ENCODE results near the gene SLC13A4. TPM values are rescaled to one million over a fixed set of nuclear protein-coding genes. Genes with fewer than 3 reads are reported as not detected.
A peak's percentile ranks its signal among the peaks of the same experiment; 100 is the strongest.

Gene SLC13A4
- total and polyA plus RNA-seq, 8 donors, result 0.31 to 1.7 (median 1.6) TPM; not detected in 5

DNA sequence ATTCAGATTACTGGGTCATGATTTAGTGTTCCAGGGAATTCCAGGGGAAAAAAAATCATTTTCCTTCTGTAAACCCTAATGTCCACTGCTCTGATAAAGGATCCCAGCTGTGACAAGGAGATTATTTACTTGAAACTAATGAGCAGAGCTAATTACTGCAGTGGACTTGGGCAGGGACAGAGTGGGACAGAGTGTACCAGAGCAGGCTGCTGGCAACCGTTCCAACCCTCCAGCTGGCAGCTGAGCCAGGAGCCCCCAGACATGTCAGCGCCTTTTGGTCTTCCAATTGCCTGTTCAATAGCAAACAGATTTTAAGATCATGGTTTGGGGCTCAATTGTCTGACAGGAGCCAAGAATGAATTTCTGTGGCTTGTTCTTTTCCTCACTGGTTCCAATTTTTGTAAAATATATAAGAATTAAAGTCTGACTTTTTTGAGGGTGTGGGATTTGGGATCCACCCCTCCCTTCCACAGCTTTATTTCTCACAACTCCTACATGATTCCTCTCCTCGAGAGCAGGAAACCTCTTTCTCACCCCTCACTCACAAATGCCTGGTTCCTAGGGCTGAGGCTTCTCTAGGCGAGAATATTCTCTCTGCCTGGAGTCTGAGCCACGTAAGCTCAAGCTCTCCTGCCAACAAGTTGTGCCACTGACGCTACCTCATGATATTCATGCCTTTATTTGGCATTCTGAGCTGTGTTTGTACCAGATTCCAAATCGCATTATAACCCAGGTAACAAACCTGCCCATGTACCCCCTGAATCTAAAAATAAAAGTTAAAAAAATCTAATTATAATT, 41.2 kb upstream of the SLC13A4 start:
- no peak for DNase-seq
- no peaks in the 10 kb centered on the region for H3K36me3 ChIP-seq
- no peak overlapping the region for H3K4me3 ChIP-seq
- intact Hi-C loops (cut with DNase I; ENCODE audit: low total_unique reads), result no loop called here
- H3K27me3 ChIP-seq, result peaks cover 0 to 14% (median 0%) of the 10 kb centered on the region in 3 donors
- TF ChIP-seq, protein P1, sequence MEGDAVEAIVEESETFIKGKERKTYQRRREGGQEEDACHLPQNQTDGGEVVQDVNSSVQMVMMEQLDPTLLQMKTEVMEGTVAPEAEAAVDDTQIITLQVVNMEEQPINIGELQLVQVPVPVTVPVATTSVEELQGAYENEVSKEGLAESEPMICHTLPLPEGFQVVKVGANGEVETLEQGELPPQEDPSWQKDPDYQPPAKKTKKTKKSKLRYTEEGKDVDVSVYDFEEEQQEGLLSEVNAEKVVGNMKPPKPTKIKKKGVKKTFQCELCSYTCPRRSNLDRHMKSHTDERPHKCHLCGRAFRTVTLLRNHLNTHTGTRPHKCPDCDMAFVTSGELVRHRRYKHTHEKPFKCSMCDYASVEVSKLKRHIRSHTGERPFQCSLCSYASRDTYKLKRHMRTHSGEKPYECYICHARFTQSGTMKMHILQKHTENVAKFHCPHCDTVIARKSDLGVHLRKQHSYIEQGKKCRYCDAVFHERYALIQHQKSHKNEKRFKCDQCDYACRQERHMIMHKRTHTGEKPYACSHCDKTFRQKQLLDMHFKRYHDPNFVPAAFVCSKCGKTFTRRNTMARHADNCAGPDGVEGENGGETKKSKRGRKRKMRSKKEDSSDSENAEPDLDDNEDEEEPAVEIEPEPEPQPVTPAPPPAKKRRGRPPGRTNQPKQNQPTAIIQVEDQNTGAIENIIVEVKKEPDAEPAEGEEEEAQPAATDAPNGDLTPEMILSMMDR (IDR thresholded peaks at IDR 0.05), result no peak
- no peak for TF ChIP-seq EP300 (IDR thresholded peaks at IDR 0.05)
- no peak for TF ChIP-seq POLR2A (IDR thresholded peaks at IDR 0.05)
- peak in 1 of 3 donors; percentile 12 for TF ChIP-seq POLR2AphosphoS5 (IDR thresholded peaks at IDR 0.05)
- peak overlapping the region in 3 of 5 donors; percentile 7 to 69 (median 43) for H3K27ac ChIP-seq
- H3K4me1 ChIP-seq, result peaks cover 9 to 23% (median 14%) of the 10 kb centered on the region in 4 donors
- WGBS, 5 donors, result 64 to 80% (median 74%) methylated on average over 7 of the region's 7 CpGs
- H3K9me3 ChIP-seq, result no peaks in the 10 kb centered on the region

DNA sequence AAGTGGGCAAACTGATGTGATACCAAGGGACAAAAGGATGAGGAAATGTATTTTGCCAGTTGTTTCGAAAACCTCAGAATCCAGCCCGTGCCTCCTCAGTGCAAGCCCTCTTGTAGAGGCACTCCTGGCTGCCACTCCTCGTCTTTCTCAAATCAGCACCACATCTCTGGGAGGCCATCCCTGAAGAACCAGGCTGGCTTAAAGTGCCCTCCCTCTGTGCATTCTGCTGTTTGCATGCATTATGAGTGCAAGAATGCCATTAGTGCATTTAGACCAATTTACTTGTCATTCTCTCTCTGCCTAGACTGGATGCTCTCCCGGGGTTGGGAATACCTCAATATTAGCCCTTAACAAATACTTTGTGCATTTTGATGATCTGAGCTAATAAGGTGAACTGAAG, 40.5 kb upstream of the SLC13A4 start:
- peaks cover 0 to 14% (median 0%) of the 10 kb centered on the region in 3 donors for H3K27me3 ChIP-seq
- no peak overlapping the region for H3K4me3 ChIP-seq
- intact Hi-C loops (cut with DNase I; ENCODE audit: low total_unique reads), result no loop called here
- peaks cover 3 to 16% (median 6%) of the 10 kb centered on the region in 4 donors for H3K4me1 ChIP-seq
- 57 to 69% (median 67%) methylated on average over 4 of the region's 4 CpGs for WGBS, 5 donors
- peak overlapping the region in 1 of 5 donors; percentile 69 for H3K27ac ChIP-seq
- no peak for TF ChIP-seq POLR2AphosphoS5 (IDR thresholded peaks at IDR 0.05)
- DNase-seq, result no peak
- H3K9me3 ChIP-seq, result no peaks in the 10 kb centered on the region
- no peaks in the 10 kb centered on the region for H3K36me3 ChIP-seq

DNA sequence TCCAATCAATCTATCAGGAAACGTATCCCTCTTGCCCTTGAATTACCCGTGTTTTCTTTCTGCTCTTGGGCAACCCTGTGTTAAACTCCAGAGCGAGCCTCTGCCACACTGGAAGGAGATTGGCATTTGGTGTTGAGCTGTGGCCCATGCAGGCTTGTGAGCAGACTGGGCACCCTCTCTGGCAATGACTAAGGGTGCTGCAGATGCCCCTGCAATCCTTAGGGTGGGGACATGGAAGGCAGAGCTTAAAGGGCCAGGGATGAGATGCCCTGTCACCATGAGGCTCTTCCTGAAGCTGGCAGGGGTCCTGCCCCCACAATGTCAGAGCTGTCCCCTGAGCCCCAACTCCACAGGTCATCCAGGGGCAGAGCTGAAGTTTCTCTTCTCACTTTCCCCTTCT, 40.1 kb upstream of the SLC13A4 start:
- H3K27me3 ChIP-seq, result peaks cover 0 to 14% (median 0%) of the 10 kb centered on the region in 3 donors
- peaks cover 0 to 12% (median 4%) of the 10 kb centered on the region in 4 donors for H3K4me1 ChIP-seq
- H3K9me3 ChIP-seq, result no peaks in the 10 kb centered on the region
- intact Hi-C loops (cut with DNase I; ENCODE audit: low total_unique reads), result no loop called here
- peak overlapping the region in 1 of 5 donors; percentile 69 for H3K27ac ChIP-seq
- DNase-seq, result no peak
- WGBS, 5 donors, result 71 to 80% (median 73%) methylated on average over 3 of the region's 3 CpGs
- no peak overlapping the region for H3K4me3 ChIP-seq
- TF ChIP-seq, protein P1 (IDR thresholded peaks at IDR 0.05), result no peak
- TF ChIP-seq POLR2A (IDR thresholded peaks at IDR 0.05) (no peak), POLR2AphosphoS5 (IDR thresholded peaks at IDR 0.05) (no peak), EP300 (IDR thresholded peaks at IDR 0.05) (no peak)
- no peaks in the 10 kb centered on the region for H3K36me3 ChIP-seq

DNA sequence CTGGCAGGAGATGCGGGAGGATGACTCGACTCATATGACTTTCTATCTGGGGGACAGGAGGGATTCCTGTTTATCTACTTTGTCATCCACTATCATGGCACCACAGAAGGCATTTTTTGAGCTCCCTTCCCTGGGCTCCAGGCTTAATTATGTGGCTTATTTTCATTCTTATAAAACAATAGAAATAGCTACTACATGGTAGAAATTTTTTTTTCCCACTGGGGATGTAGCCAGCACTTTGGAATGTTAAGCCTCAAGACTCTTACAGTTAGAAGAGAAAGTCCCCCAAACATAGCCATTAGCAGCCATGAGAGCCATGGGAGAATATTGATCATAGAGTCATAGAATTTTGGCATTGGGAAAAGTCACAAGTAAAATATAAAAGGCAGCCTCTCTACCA, 35.3 kb upstream of the SLC13A4 start:
- WGBS, 5 donors, result 87 to 97% (median 92%) methylated on average over 2 of the region's 2 CpGs
- no peaks in the 10 kb centered on the region for H3K9me3 ChIP-seq
- peaks cover 0 to 5% (median 1%) of the 10 kb centered on the region in 4 donors for H3K4me1 ChIP-seq
- intact Hi-C loops (cut with DNase I; ENCODE audit: low total_unique reads), result no loop called here
- H3K4me3 ChIP-seq, result no peak overlapping the region
- H3K36me3 ChIP-seq, result no peaks in the 10 kb centered on the region
- H3K27me3 ChIP-seq, result peaks cover 0 to 10% (median 0%) of the 10 kb centered on the region in 3 donors
- no peak for DNase-seq
- no peak overlapping the region for H3K27ac ChIP-seq
- no peak for TF ChIP-seq POLR2AphosphoS5 (IDR thresholded peaks at IDR 0.05)
- TF ChIP-seq, protein P1 (IDR thresholded peaks at IDR 0.05), result no peak
- no peak for TF ChIP-seq POLR2A (IDR thresholded peaks at IDR 0.05)
